Activated CD8-positive, alpha-beta memory T cell treated with anti-CD3 and anti-CD28 coated beads, Interleukin-2, amount 10 ng/mL, durations not matched to agents 7 days and 5 days (primary cell): ENCODE data around the gene S100A13. TPM values are rescaled to one million over a fixed set of nuclear protein-coding genes. Genes with fewer than 3 reads are reported as not detected.
"Not testable (repeated sequence)": the region's sequence is repeated elsewhere in the genome, so short reads cannot be mapped to it uniquely, and the experiment has no call there.

Experiments used
- ATAC-seq: fragments of 150-1000 bp; cut with Tn5 transposase; one replicate; pipeline ENCODE4 v1.10.0; 2021; ENCODE audit warnings: moderate library complexity
- CTCF ChIA-PET: fragments of 350-600 bp; sonication (Branson Sonifier 250); formaldehyde crosslinking; loops from one replicate; lab custom pipeline; 2021; ENCODE audit warnings: antibody characterized with exemption; lab: Charles Lee
- DNase-seq: peaks from one replicate; pipeline ENCODE4 v3.0.0-alpha.2; 2020
- H3K27ac Mint-ChIP-seq: one replicate; pipeline ENCODE4 v1.8.0; 2021; ENCODE audit warnings: mild to moderate bottlenecking, mixed read lengths
- H3K27me3 Mint-ChIP-seq: one replicate; pipeline ENCODE4 v1.8.0; 2021; ENCODE audit warnings: mixed read lengths
- H3K36me3 Mint-ChIP-seq: one replicate; pipeline ENCODE4 v1.8.0; 2021; ENCODE audit warnings: mild to moderate bottlenecking, mixed read lengths
- H3K4me1 Mint-ChIP-seq: one replicate; pipeline ENCODE4 v1.8.0; 2021; ENCODE audit warnings: mixed read lengths
- H3K4me3 Mint-ChIP-seq: one replicate; pipeline ENCODE4 v1.8.0; 2021; ENCODE audit warnings: mild to moderate bottlenecking, moderate library complexity, mixed read lengths
- H3K9me3 Mint-ChIP-seq: one replicate; pipeline ENCODE4 v1.8.0; 2022; ENCODE audit warnings: low read depth, mixed read lengths
- total RNA-seq, 2 experiments: library from RNA; stranded (reverse); gene quantifications; one replicate each; pipeline ENCODE4 v1.2.3, GENCODE V29; 2021

The S100A13 gene
- total RNA-seq, 2 experiments from 2014 or later, result 6.0 to 7.0 TPM

DNA sequence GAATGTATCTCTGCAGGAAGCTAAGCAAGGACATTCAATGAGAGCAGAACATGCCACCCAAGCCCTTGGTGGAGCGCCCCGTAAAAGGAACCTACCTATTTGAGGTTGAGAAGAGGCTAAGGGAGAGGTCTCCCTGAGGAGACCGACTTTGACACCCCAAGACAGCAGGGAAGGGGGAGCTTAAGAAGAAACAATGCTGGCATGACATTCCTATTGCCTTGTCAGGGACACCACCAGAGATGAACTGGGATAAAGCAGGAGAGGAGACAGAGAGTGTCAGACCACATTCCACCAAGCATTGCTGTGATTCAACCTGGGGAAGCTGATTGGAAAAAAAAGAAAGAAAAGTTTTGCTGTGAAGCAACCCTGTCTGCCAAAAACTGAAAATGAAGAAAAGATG is 48.4 kb downstream of the S100A13 start:
- H3K4me1 Mint-ChIP-seq, result no peaks in the 10 kb centered on the region
- H3K27me3 Mint-ChIP-seq, result peaks cover 33% of the 10 kb centered on the region
- no peak overlapping the region for H3K4me3 Mint-ChIP-seq
- CTCF ChIA-PET, result interaction anchor here (1.3 kb wide), 1 partner anchor 46 kb away, joined by 4 read pairs; no protein-coding TSS in a partner anchor
- DNase-seq (no peak), ATAC-seq (no peak)
- H3K9me3 Mint-ChIP-seq, result no peaks in the 10 kb centered on the region
- no peaks in the 10 kb centered on the region for H3K36me3 Mint-ChIP-seq
- no peak overlapping the region for H3K27ac Mint-ChIP-seq

GRCh38 chr1:153578490-153578889 is 48.8 kb downstream of the S100A13 start:
- CTCF ChIA-PET, result interaction anchor here (1.3 to 2.9 kb wide), 2 partner anchors 46 to 67 kb away, joined by 4 to 17 read pairs; no protein-coding TSS in a partner anchor
- no peak overlapping the region for H3K4me3 Mint-ChIP-seq
- H3K4me1 Mint-ChIP-seq, result no peaks in the 10 kb centered on the region
- no peak overlapping the region for H3K27ac Mint-ChIP-seq
- H3K36me3 Mint-ChIP-seq, result no peaks in the 10 kb centered on the region
- ATAC-seq, result no peak
- H3K27me3 Mint-ChIP-seq, result peaks cover 33% of the 10 kb centered on the region
- no peaks in the 10 kb centered on the region for H3K9me3 Mint-ChIP-seq
- DNase-seq, result no peak

- Mint-ChIP-seq H3K27ac (no peak overlapping the region), H3K36me3 (no peaks in the 10 kb centered on the region), H3K9me3 (no peaks in the 10 kb centered on the region), H3K4me1 (peaks cover 8% of the 10 kb centered on the region), H3K27me3 (peaks cover 33% of the 10 kb centered on the region), H3K4me3 (no peak overlapping the region)
- CTCF ChIA-PET, result interaction anchor here (0.8 to 2.9 kb wide), 4 partner anchors 17 to 67 kb away, joined by 3 to 17 read pairs (median 4); partner anchors contain the start of gene S100A13
- DNase-seq (no peak), ATAC-seq (no peak)
Measured at GRCh38 chr1:153577624-153578051, 49.7 kb downstream of the S100A13 start.

GRCh38 chr1:153577138-153577537 is 50.2 kb downstream of the S100A13 start:
- ATAC-seq (no peak), DNase-seq (no peak)
- H3K27me3 Mint-ChIP-seq, result peaks cover 33% of the 10 kb centered on the region
- H3K4me1 Mint-ChIP-seq, result peaks cover 10% of the 10 kb centered on the region
- CTCF ChIA-PET, result interaction anchor here (1.0 to 2.9 kb wide), 3 partner anchors 17 to 66 kb away, joined by 3 to 17 read pairs (median 5); no protein-coding TSS in a partner anchor
- H3K27ac Mint-ChIP-seq, result no peak overlapping the region
- no peaks in the 10 kb centered on the region for H3K36me3 Mint-ChIP-seq
- no peak overlapping the region for H3K4me3 Mint-ChIP-seq
- H3K9me3 Mint-ChIP-seq, result no peaks in the 10 kb centered on the region

GRCh38 chr1:153575497-153575896 is 51.8 kb downstream of the S100A13 start:
- ATAC-seq, DNase-seq, H3K4me3 Mint-ChIP-seq, H3K36me3 Mint-ChIP-seq, H3K9me3 Mint-ChIP-seq, H3K27ac Mint-ChIP-seq: not testable (repeated sequence)
- Mint-ChIP-seq H3K27me3 (peaks cover 33% of the 10 kb centered on the region), H3K4me1 (peaks cover 16% of the 10 kb centered on the region)
- CTCF ChIA-PET, result interaction anchor here (0.6 to 2.9 kb wide), 2 partner anchors 64 to 85 kb away, joined by 3 to 17 read pairs; no protein-coding TSS in a partner anchor

DNA sequence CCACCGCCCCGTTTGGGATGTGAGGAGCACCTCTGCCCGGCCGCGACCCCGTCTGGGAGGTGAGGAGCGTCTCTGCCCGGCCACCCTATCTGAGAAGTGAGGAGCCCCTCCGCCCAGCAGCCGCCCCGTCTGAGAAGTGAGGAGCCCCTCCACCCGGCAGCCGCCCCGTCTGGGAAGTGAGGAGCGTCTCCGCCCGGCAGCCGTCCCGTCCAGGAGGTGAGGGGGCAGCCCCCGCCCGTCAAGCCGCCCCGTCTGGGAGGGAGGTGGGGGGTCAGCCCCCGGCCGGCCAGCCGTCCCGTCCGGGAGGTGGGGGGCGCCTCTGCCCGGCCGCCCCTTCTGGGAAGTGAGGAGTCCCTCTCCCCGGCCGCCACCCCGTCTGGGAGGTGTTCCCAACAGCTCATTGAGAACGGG is 52.2 kb downstream of the S100A13 start:
- CTCF ChIA-PET, ATAC-seq, H3K4me3 Mint-ChIP-seq, H3K36me3 Mint-ChIP-seq, H3K27ac Mint-ChIP-seq, DNase-seq, H3K9me3 Mint-ChIP-seq: not testable (repeated sequence)
- Mint-ChIP-seq H3K27me3 (peaks cover 33% of the 10 kb centered on the region), H3K4me1 (peaks cover 16% of the 10 kb centered on the region)

- H3K4me3 Mint-ChIP-seq, result no peak overlapping the region
- no peaks in the 10 kb centered on the region for H3K9me3 Mint-ChIP-seq
- H3K27me3 Mint-ChIP-seq, result peaks cover 27% of the 10 kb centered on the region
- CTCF ChIA-PET, result interaction anchor here (1.0 to 7.3 kb wide), 9 partner anchors 13 to 194 kb away, joined by 3 to 214 read pairs (median 5); partner anchors contain the start of genes CHTOP, ILF2, S100A13 and S100A6
- ATAC-seq, result no peak
- H3K27ac Mint-ChIP-seq, result peak overlapping the region; percentile 42
- H3K4me1 Mint-ChIP-seq, result peaks cover 24% of the 10 kb centered on the region
- H3K36me3 Mint-ChIP-seq, result no peaks in the 10 kb centered on the region
- no peak for DNase-seq
Measured at GRCh38 chr1:153573351-153573750, 54.0 kb downstream of the S100A13 start.

DNA sequence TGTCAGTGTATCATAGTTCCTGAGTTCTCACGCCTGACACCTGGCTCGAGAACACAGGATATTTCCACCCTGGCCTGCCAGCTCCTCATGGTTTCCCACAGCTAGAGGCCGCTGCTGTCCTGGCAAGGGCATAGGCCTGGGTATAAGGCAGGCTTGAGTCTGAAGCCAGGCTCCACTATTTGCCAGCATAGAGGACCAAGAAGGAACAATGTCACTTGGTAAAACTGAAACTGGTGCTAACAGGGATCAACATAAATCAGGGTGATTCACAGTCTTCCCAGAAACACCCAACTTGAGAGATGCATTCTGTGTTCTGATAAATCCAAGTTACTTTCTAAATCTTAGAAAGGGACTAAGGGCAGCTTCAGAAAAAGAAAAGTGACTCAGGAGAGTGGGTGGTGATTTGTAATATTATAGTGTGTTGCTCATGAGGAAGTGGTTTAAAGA is 54.7 kb downstream of the S100A13 start:
- H3K27me3 Mint-ChIP-seq, result peaks cover 19% of the 10 kb centered on the region
- CTCF ChIA-PET, result interaction anchor here (0.6 to 7.3 kb wide), 19 partner anchors 9 to 414 kb away, joined by 3 to 214 read pairs (median 4); partner anchors contain the start of genes CHTOP, ILF2, RAB13 and S100A13
- H3K4me3 Mint-ChIP-seq, result no peak overlapping the region
- H3K36me3 Mint-ChIP-seq, result no peaks in the 10 kb centered on the region
- no peaks in the 10 kb centered on the region for H3K9me3 Mint-ChIP-seq
- peak; percentile 73 for DNase-seq
- peak; percentile 79 for ATAC-seq
- H3K27ac Mint-ChIP-seq, result peak overlapping the region; percentile 42
- H3K4me1 Mint-ChIP-seq, result peaks cover 32% of the 10 kb centered on the region

DNA sequence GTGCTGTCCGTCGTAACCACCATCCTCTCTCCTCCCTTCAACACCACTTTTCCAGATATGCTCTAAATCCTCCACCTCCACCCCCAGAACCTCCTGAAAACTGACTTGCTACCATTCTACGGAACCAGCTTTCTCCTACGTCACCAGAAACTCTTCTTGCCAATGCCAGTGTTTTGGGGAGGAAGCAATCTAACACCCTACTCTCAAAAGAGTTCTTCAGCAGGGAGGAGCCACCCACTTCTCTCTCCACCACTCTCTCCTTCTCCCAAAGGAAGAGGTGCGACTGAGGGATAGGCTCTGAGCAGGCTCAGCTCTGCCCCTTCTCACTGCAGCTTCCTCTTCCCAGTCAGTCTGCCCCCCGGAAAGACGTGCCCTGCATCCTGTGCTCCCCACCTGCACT is 55.6 kb downstream of the S100A13 start:
- CTCF ChIA-PET, result interaction anchor here (0.6 to 7.3 kb wide), 17 partner anchors 8 to 415 kb away, joined by 3 to 214 read pairs (median 5); partner anchors contain the start of genes CHTOP, ILF2, RAB13 and S100A5
- Mint-ChIP-seq H3K9me3 (no peaks in the 10 kb centered on the region), H3K4me1 (peaks cover 40% of the 10 kb centered on the region), H3K36me3 (no peaks in the 10 kb centered on the region), H3K27me3 (peaks cover 11% of the 10 kb centered on the region), H3K27ac (no peak overlapping the region), H3K4me3 (no peak overlapping the region)
- ATAC-seq, result no peak
- no peak for DNase-seq

GRCh38 chr1:153570874-153571273 is 56.4 kb downstream of the S100A13 start:
- H3K4me1 Mint-ChIP-seq, result peaks cover 47% of the 10 kb centered on the region
- CTCF ChIA-PET, result interaction anchor here (1.1 to 7.3 kb wide), 6 partner anchors 36 to 416 kb away, joined by 4 to 214 read pairs (median 14); partner anchors contain the start of genes CHTOP, RAB13 and S100A6
- no peak overlapping the region for H3K27ac Mint-ChIP-seq
- H3K9me3 Mint-ChIP-seq, result no peaks in the 10 kb centered on the region
- H3K27me3 Mint-ChIP-seq, result peaks cover 5% of the 10 kb centered on the region
- H3K36me3 Mint-ChIP-seq, result no peaks in the 10 kb centered on the region
- ATAC-seq (no peak), DNase-seq (no peak)
- H3K4me3 Mint-ChIP-seq, result no peak overlapping the region

GRCh38 chr1:153569465-153569864 is 57.8 kb downstream of the S100A13 start:
- CTCF ChIA-PET, result interaction anchor here (1.0 to 7.3 kb wide), 9 partner anchors 9 to 398 kb away, joined by 3 to 214 read pairs (median 15); partner anchors contain the start of genes CHTOP, CREB3L4, S100A5 and S100A6
- Mint-ChIP-seq H3K27ac (no peak overlapping the region), H3K4me1 (peaks cover 54% of the 10 kb centered on the region), H3K4me3 (no peak overlapping the region), H3K36me3 (no peaks in the 10 kb centered on the region), H3K27me3 (peaks cover 5% of the 10 kb centered on the region), H3K9me3 (no peaks in the 10 kb centered on the region)
- DNase-seq (no peak), ATAC-seq (no peak)
